ENCODE results near the gene ACAP2.

- TF ChIP-seq CTCF (IDR thresholded peaks at IDR 0.05) (no peak), POLR2A (IDR thresholded peaks at IDR 0.05) (no peak)
Measured at GRCh38 chr3:195286115-195286872, 156.5 kb downstream of the ACAP2 start.
